ENCODE data around the gene LMF1. TPM values are rescaled to one million over a fixed set of nuclear protein-coding genes. Genes with fewer than 3 reads are reported as not detected.

LMF1 gene
- total RNA-seq, 3 donors from 2014 or later = 14.1 to 26.4 (median 21.4) TPM

DNA sequence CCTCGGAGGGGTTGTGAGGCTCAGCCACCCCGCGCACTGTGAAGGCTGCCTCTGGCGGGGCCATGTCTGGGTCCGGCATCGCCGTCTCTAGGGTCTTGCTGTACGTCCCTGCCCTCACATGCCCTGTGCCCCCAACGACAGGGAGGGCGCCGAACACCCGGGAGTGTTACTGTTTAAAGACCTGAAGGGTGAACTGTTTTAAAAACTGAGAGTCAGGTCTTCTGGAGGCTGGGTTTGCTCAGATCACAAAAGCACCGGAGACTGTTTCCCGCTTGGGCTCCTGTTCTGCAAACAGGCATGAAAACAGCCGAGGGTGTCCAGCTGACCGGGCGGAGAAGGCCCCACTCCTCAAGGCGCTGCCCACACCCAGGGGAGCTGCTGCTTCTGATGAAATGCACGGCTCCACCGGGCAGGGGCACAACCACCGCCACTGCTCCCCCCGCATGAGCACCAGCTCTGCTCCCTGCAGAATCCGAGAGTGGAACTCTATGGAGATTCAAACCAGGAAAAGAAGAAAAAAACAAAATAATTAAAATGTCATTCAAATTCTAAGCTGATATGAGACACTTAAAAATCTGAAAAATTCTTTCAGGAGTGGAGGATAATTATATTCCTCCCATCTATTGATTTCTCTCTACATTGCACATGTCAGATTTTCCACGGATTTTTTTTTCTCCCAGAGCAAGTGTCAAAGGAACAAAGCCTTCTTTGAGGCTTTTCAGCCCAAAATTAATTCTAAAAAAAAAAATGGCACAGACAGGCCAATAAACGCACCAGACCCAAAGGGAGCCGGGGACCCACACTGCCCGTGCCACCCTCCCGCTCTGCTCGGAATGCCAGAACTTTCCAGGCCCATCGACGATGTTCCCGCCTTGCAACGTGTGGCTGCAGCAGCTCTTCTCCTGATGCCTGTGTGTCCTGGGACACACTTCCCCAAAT, 74.3 kb downstream of the LMF1 start:
- Histone ChIP-seq H3K4me1 (no peaks in the 10 kb centered on the region), H3K4me3 (no peak overlapping the region), H3K9me3 (no peaks in the 10 kb centered on the region), H3K27ac (no peak overlapping the region), H3K36me3 (no peaks in the 10 kb centered on the region), H3K27me3 (no peaks in the 10 kb centered on the region)
- DNase-seq (ENCODE audit: low spot score in 2 of 2) = no peak
- no peak for TF ChIP-seq POLR2A (IDR thresholded peaks at IDR 0.05)
- TF ChIP-seq, protein P1, sequence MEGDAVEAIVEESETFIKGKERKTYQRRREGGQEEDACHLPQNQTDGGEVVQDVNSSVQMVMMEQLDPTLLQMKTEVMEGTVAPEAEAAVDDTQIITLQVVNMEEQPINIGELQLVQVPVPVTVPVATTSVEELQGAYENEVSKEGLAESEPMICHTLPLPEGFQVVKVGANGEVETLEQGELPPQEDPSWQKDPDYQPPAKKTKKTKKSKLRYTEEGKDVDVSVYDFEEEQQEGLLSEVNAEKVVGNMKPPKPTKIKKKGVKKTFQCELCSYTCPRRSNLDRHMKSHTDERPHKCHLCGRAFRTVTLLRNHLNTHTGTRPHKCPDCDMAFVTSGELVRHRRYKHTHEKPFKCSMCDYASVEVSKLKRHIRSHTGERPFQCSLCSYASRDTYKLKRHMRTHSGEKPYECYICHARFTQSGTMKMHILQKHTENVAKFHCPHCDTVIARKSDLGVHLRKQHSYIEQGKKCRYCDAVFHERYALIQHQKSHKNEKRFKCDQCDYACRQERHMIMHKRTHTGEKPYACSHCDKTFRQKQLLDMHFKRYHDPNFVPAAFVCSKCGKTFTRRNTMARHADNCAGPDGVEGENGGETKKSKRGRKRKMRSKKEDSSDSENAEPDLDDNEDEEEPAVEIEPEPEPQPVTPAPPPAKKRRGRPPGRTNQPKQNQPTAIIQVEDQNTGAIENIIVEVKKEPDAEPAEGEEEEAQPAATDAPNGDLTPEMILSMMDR (IDR thresholded peaks at IDR 0.05) = no peak
- no peak for TF ChIP-seq POLR2AphosphoS5 (IDR thresholded peaks at IDR 0.05)
- intact Hi-C loops (cut with DNase I; ENCODE audit: low total_unique reads) = no loop called here

DNA sequence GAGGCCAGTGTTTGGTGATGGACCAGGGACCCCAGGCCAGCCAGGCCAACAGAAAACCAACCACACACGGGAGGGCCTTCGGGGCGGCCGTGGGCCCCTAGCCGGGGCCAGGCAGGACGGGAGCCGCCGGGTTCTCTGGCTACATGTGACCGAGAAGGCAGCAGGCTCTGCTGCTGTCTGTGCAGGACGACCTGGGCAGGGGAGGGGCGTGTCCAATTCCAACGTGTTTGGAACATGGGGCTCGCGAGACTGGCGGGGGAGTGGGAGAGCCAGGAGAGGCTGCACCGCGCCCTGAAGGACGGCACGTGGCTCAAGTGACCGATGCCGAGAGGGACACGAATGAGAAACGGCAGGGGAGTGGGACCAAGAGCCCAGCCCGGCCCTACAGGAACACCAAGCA, 75.4 kb downstream of the LMF1 start:
- no peak for TF ChIP-seq POLR2AphosphoS5 (IDR thresholded peaks at IDR 0.05)
- TF ChIP-seq POLR2A (IDR thresholded peaks at IDR 0.05) = no peak
- TF ChIP-seq, protein P1 (IDR thresholded peaks at IDR 0.05) = no peak
- Histone ChIP-seq H3K4me3 (no peak overlapping the region), H3K36me3 (no peaks in the 10 kb centered on the region), H3K27me3 (no peaks in the 10 kb centered on the region), H3K4me1 (no peaks in the 10 kb centered on the region), H3K27ac (no peak overlapping the region), H3K9me3 (no peaks in the 10 kb centered on the region)
- no peak for DNase-seq (ENCODE audit: low spot score in 2 of 2)
- intact Hi-C loops (cut with DNase I; ENCODE audit: low total_unique reads) = no loop called here

DNA sequence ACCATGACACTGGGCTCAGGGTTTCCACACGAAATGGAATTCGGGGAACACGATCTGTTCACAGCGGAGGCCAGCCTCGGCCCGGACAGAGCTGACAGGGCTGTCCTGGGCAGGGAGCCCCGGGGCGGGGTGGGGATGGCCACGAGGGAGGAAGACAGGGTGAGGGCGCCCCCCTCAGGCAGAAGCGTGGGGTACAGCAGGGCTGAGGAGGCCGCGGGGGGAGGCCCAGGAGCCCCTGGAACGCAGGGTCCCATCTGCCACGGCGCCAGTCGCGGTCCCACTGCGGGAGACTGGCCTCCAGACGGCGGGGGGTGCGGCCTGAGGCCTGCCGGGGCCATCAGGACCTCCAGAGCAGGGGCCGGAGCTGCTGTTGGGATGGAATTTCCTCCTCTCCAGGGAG, 75.9 kb downstream of the LMF1 start:
- Histone ChIP-seq H3K4me1 (no peaks in the 10 kb centered on the region), H3K27ac (no peak overlapping the region), H3K9me3 (no peaks in the 10 kb centered on the region), H3K27me3 (no peaks in the 10 kb centered on the region), H3K4me3 (no peak overlapping the region), H3K36me3 (no peaks in the 10 kb centered on the region)
- no peak for TF ChIP-seq POLR2A (IDR thresholded peaks at IDR 0.05)
- TF ChIP-seq POLR2AphosphoS5 (IDR thresholded peaks at IDR 0.05) = no peak
- intact Hi-C loops (cut with DNase I; ENCODE audit: low total_unique reads) = no loop called here
- DNase-seq (ENCODE audit: low spot score in 2 of 2) = no peak

DNA sequence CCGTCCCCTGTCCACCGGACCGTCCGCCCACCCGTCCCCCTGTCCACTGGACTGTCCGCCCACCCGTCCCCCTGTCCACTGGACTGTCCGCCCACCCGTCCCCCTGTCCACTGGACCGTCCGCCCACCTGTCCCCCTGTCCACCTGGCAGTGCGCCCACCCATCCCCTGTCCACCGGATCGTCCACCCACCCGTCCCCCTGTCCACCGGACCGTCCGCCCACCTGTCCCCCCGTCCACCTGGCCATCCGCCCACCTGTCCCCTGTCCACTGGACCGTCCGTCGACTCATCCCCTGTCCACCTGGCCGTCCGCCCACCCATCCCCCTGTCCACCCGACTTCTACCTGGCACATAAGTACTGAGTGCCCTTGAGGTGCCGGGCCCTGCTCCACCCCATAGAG, 76.6 kb downstream of the LMF1 start:
- H3K36me3 ChIP-seq = no peaks in the 10 kb centered on the region
- H3K9me3 ChIP-seq = no peaks in the 10 kb centered on the region
- H3K4me1 ChIP-seq = no peaks in the 10 kb centered on the region
- no peak overlapping the region for H3K27ac ChIP-seq
- intact Hi-C loops (cut with DNase I; ENCODE audit: low total_unique reads) = no loop called here
- no peak overlapping the region for H3K4me3 ChIP-seq
- DNase-seq (ENCODE audit: low spot score in 2 of 2) = peak in 1 of 2 donors; percentile 65
- H3K27me3 ChIP-seq = no peaks in the 10 kb centered on the region
- TF ChIP-seq, protein P1 (IDR thresholded peaks at IDR 0.05) = no peak
- TF ChIP-seq POLR2A (IDR thresholded peaks at IDR 0.05) = no peak
- no peak for TF ChIP-seq POLR2AphosphoS5 (IDR thresholded peaks at IDR 0.05)

DNA sequence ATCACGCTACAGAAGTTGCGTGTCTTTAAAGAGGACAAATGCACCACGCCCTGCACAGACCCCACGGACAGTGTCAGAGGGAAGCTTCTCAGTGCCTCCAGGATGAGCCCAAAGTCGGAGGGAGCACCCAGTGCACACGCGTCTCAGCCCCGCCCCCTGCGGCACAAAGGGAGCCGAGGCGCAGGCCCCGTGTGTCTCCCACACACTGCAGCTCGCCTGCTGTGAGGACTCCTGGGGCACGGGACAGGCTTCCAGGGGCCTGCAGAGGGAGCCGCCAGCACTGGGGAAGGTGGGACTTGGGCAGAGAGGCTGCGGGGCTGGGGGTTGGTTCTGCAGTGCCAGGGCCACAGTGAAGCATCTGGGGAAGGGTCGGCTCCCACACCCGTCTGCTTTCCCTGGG, 77.4 kb downstream of the LMF1 start:
- no peak overlapping the region for H3K4me3 ChIP-seq
- TF ChIP-seq, protein P1 (IDR thresholded peaks at IDR 0.05) = no peak
- TF ChIP-seq POLR2A (IDR thresholded peaks at IDR 0.05) (no peak), POLR2AphosphoS5 (IDR thresholded peaks at IDR 0.05) (no peak)
- no peaks in the 10 kb centered on the region for H3K4me1 ChIP-seq
- no peaks in the 10 kb centered on the region for H3K27me3 ChIP-seq
- intact Hi-C loops (cut with DNase I; ENCODE audit: low total_unique reads) = no loop called here
- H3K36me3 ChIP-seq = no peaks in the 10 kb centered on the region
- no peaks in the 10 kb centered on the region for H3K9me3 ChIP-seq
- H3K27ac ChIP-seq = no peak overlapping the region
- no peak for DNase-seq (ENCODE audit: low spot score in 2 of 2)
